Measurements from ENCODE around the gene KRCC1. TPM values are rescaled to one million over a fixed set of nuclear protein-coding genes. Genes with fewer than 3 reads are reported as not detected.

The KRCC1 gene
- polyA plus RNA-seq, 2 of the 4 experiments (the other 2 are of a cell fraction), result 16.2 to 49.0 TPM

- TF ChIP-seq E2F6 (IDR thresholded peaks at IDR 0.05; ENCODE audit: borderline replicate concordance, low read depth), result no peak
- TF ChIP-seq PHF8 (IDR thresholded peaks at IDR 0.05; ENCODE audit: borderline replicate concordance, low read depth), result no peak
Observed at GRCh38 chr2:88092773-88093172, 37.2 kb upstream of the KRCC1 start (continued).

DNA sequence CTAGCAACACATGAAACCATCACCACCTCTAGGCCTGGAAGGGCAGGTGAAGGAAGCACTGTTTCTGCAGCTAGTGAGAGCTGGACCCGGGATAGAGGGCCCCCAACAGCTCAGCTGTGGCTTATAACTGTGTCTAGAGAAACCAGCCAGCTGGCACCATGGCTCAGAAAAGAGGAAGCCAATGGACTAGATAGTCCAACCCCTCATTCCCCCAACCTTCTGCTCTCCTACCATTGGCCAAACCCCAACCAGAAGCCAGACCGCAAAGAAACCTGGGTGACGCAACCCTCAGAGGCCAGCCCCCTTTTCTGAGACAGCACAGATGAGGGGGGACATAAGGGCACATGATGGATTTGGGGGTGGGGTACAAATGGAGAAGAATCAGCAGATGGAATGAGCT lies 36.4 kb upstream of the KRCC1 start:
- H3K4me1 ChIP-seq, result no peaks in the 10 kb centered on the region
- ATAC-seq (no peak), DNase-seq (ENCODE audit: low read depth in 1 of 2, low spot score in 1 of 2) (no peak), FAIRE-seq (no peak)
- no peak overlapping the region for H3K27ac ChIP-seq
- ChIA-PET CTCF (interaction anchor here (1.5 kb wide), 1 partner anchor 91 kb away, joined by 4 read pairs; no protein-coding TSS in a partner anchor), POLR2A (no interaction called here)
- no peak overlapping the region for H3K4me2 ChIP-seq
- WGBS (ENCODE audit: missing lambda C conversion rate), result 64% methylated on average over 3 of the region's 3 CpGs
- no peaks in the 10 kb centered on the region for H3K9me3 ChIP-seq
- no peak overlapping the region for H3K4me3 ChIP-seq
- TF ChIP-seq HOXA7 (CRISPR knock-in tag; IDR thresholded peaks at IDR 0.05) (no peak), FOSB (CRISPR knock-in tag; IDR thresholded peaks at IDR 0.05) (no peak), NFE2L2 (conservative IDR thresholded peaks at IDR 0.05; ENCODE audit: low read length) (no peak), MAFK (IDR thresholded peaks at IDR 0.05; ENCODE audit: partially characterized antibody) (no peak), KDM5A (IDR thresholded peaks at IDR 0.05) (no peak), FOXS1 (CRISPR knock-in tag; IDR thresholded peaks at IDR 0.05) (no peak), TFCP2L1 (CRISPR knock-in tag; IDR thresholded peaks at IDR 0.05) (no peak), RARB (CRISPR knock-in tag; IDR thresholded peaks at IDR 0.05) (no peak), JUNB (IDR thresholded peaks at IDR 0.05) (no peak), ZSCAN20 (CRISPR knock-in tag; IDR thresholded peaks at IDR 0.05) (no peak), SMC3 (IDR thresholded peaks at IDR 0.05) (no peak)

GRCh38 chr2:88090446-88091283 lies 35.1 kb upstream of the KRCC1 start:
- FAIRE-seq (no peak), ATAC-seq (no peak), DNase-seq (ENCODE audit: low read depth in 1 of 2, low spot score in 1 of 2) (no peak)
- Histone ChIP-seq H3K4me1 (no peaks in the 10 kb centered on the region), H3K4me3 (no peak overlapping the region), H3K4me2 (no peak overlapping the region), H3K27ac (no peak overlapping the region), H3K9me3 (no peaks in the 10 kb centered on the region)
- TF ChIP-seq, protein P1, sequence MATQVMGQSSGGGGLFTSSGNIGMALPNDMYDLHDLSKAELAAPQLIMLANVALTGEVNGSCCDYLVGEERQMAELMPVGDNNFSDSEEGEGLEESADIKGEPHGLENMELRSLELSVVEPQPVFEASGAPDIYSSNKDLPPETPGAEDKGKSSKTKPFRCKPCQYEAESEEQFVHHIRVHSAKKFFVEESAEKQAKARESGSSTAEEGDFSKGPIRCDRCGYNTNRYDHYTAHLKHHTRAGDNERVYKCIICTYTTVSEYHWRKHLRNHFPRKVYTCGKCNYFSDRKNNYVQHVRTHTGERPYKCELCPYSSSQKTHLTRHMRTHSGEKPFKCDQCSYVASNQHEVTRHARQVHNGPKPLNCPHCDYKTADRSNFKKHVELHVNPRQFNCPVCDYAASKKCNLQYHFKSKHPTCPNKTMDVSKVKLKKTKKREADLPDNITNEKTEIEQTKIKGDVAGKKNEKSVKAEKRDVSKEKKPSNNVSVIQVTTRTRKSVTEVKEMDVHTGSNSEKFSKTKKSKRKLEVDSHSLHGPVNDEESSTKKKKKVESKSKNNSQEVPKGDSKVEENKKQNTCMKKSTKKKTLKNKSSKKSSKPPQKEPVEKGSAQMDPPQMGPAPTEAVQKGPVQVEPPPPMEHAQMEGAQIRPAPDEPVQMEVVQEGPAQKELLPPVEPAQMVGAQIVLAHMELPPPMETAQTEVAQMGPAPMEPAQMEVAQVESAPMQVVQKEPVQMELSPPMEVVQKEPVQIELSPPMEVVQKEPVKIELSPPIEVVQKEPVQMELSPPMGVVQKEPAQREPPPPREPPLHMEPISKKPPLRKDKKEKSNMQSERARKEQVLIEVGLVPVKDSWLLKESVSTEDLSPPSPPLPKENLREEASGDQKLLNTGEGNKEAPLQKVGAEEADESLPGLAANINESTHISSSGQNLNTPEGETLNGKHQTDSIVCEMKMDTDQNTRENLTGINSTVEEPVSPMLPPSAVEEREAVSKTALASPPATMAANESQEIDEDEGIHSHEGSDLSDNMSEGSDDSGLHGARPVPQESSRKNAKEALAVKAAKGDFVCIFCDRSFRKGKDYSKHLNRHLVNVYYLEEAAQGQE (IDR thresholded peaks at IDR 0.05), result no peak
- TF ChIP-seq KDM1A (IDR thresholded peaks at IDR 0.05; ENCODE audit: low read depth) (no peak), RCOR1 (IDR thresholded peaks at IDR 0.05; ENCODE audit: low read depth, low read length) (no peak), CHD2 (IDR thresholded peaks at IDR 0.05; ENCODE audit: low read length, partially characterized antibody) (no peak), MAFK (IDR thresholded peaks at IDR 0.05; ENCODE audit: partially characterized antibody) (no peak), SMC3 (IDR thresholded peaks at IDR 0.05) (no peak), EHMT2 (IDR thresholded peaks at IDR 0.05; ENCODE audit: low read depth) (no peak), BCL3 (IDR thresholded peaks at IDR 0.05) (no peak), USF2 (IDR thresholded peaks at IDR 0.05) (no peak), NPAS2 (CRISPR knock-in tag; IDR thresholded peaks at IDR 0.05; ENCODE audit: borderline replicate concordance) (no peak), MYC (IDR thresholded peaks at IDR 0.05; ENCODE audit: borderline replicate concordance, low read length) (no peak)
- ChIA-PET POLR2A (no interaction called here), CTCF (no interaction called here)
- WGBS (ENCODE audit: missing lambda C conversion rate), result 67% methylated on average over 8 of the region's 8 CpGs

Data from A549 (cell line).